Osteocyte (in vitro differentiated cells): ENCODE data around the gene STXBP6. TPM values are rescaled to one million over a fixed set of nuclear protein-coding genes. Genes with fewer than 3 reads are reported as not detected.

Experiments
- DNase-seq: peaks from one replicate; pipeline ENCODE4 v3.0.0; 2021; ENCODE audit warnings: mixed read lengths; ENCODE audit not compliant: unreplicated experiment; ENCODE audit errors: extremely low spot score
- H3K27ac Mint-ChIP-seq: one replicate; pipeline ENCODE4 v1.8.0; 2021; ENCODE audit warnings: mild to moderate bottlenecking, mixed read lengths; ENCODE audit not compliant: unreplicated experiment
- H3K27me3 Mint-ChIP-seq: one replicate; pipeline ENCODE4 v1.8.0; 2021; ENCODE audit warnings: mixed read lengths; ENCODE audit not compliant: unreplicated experiment
- H3K36me3 Mint-ChIP-seq: one replicate; pipeline ENCODE4 v1.8.0; 2021; ENCODE audit warnings: mixed read lengths; ENCODE audit not compliant: unreplicated experiment
- H3K4me1 Mint-ChIP-seq: one replicate; pipeline ENCODE4 v1.8.0; 2021; ENCODE audit warnings: mixed read lengths; ENCODE audit not compliant: unreplicated experiment
- H3K4me3 Mint-ChIP-seq: one replicate; pipeline ENCODE4 v1.8.0; 2021; ENCODE audit warnings: mild to moderate bottlenecking, moderate library complexity, mixed read lengths; ENCODE audit not compliant: unreplicated experiment
- H3K9me3 Mint-ChIP-seq: one replicate; pipeline ENCODE4 v1.8.0; 2021; ENCODE audit warnings: mixed read lengths; ENCODE audit not compliant: unreplicated experiment
- total RNA-seq: library from RNA; stranded (reverse); gene quantifications from 2 replicates; pipeline ENCODE4 v1.2.1, GENCODE V29; 2021
- TF ChIP-seq, protein P1 (sequence below): fragments of 200-600 bp; sonication (generic); IDR thresholded peaks from 2 replicates; pipeline ENCODE4 v1.5.0; 2021; ENCODE audit warnings: antibody characterized with exemption, mild to moderate bottlenecking, moderate library complexity

The STXBP6 gene
- total RNA-seq, 1 donor from 2014 or later: 6.4 TPM

DNA sequence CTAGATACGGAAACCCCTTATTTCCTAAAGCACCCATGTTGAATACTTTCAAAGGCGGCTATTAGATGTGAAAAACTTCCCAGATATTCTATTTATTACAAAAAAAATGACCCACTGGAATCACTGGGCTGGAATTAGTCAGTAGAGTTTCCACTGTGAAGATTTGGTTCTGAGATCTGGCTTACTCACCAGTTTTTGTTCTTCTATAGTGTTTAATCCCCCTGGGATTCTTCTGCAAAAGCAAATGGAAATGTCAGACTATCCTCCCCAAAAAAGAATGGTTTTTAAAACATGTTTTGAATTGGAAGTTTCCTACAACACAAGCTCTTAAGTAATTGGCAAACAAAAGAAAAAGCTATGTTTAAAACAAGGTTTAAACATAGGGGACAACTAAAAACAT lies 166.4 kb downstream of the STXBP6 start:
- Mint-ChIP-seq H3K9me3 (no peaks in the 10 kb centered on the region), H3K4me3 (no peak overlapping the region), H3K4me1 (peaks cover 59% of the 10 kb centered on the region), H3K36me3 (no peaks in the 10 kb centered on the region), H3K27ac (peak overlapping the region; percentile 72), H3K27me3 (peaks cover 2% of the 10 kb centered on the region)
- TF ChIP-seq, protein P1, sequence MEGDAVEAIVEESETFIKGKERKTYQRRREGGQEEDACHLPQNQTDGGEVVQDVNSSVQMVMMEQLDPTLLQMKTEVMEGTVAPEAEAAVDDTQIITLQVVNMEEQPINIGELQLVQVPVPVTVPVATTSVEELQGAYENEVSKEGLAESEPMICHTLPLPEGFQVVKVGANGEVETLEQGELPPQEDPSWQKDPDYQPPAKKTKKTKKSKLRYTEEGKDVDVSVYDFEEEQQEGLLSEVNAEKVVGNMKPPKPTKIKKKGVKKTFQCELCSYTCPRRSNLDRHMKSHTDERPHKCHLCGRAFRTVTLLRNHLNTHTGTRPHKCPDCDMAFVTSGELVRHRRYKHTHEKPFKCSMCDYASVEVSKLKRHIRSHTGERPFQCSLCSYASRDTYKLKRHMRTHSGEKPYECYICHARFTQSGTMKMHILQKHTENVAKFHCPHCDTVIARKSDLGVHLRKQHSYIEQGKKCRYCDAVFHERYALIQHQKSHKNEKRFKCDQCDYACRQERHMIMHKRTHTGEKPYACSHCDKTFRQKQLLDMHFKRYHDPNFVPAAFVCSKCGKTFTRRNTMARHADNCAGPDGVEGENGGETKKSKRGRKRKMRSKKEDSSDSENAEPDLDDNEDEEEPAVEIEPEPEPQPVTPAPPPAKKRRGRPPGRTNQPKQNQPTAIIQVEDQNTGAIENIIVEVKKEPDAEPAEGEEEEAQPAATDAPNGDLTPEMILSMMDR: no peak
- no peak for DNase-seq

DNA sequence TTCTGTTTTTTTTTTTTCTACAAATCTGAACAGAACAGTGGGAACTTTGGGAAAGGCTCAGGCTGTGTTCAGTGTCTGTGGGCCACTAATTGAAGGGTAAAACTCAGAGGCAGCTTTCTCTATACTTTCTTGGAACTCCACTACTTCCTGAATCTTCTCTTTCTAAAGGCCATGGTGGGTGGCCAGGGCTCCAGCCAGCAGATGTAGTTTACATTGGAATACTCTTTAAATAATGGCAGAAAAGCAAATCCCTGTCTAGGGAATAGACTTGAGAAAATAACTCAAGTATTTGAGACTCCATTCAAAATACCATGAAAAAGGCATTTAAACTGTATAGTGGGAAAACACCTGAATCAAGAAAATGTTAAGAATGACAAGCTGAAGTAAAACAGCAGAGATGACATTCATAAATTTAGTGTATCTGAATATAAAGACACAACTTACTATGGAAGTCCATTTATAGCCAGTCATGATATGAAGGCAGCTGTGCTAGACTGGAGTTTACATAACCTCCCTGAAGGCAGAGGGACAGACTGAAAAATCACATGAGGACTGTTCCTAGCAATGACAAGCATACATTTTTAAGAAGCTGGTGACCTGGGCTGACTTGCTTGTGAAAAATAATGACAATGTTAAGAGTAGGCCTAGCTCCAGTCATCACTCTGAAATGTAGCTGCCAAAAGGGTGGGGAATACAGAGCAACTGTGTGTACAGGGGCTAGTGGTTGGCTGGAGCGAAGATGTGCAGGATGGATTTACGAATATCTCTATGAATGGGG lies 168.6 kb downstream of the STXBP6 start:
- TF ChIP-seq, protein P1: no peak
- Mint-ChIP-seq H3K27ac (peak overlapping the region; percentile 92), H3K27me3 (no peaks in the 10 kb centered on the region), H3K4me1 (peaks cover 57% of the 10 kb centered on the region), H3K36me3 (no peaks in the 10 kb centered on the region), H3K4me3 (no peak overlapping the region), H3K9me3 (no peaks in the 10 kb centered on the region)
- no peak for DNase-seq

DNA sequence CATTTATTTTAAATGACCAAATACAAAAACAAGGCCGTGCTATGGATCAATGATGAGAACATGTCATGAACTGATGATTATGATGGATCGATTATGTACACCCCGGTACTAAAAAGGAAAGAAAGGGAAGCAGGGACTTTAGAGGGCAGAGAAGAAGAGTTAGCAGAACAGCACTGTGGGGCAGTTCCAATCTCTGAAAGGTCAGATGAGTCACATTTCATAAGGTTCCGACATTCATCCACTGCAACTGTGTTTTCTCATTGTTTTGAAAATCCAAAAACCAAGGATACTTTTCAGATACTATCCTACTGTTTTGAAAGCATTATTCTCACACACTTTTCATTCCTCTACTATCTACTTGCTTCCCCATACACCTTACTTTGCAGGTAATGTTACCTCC lies 169.3 kb downstream of the STXBP6 start:
- Mint-ChIP-seq H3K9me3 (no peaks in the 10 kb centered on the region), H3K36me3 (no peaks in the 10 kb centered on the region), H3K4me1 (peaks cover 63% of the 10 kb centered on the region), H3K27ac (peak overlapping the region; percentile 92), H3K27me3 (no peaks in the 10 kb centered on the region), H3K4me3 (peak overlapping the region; percentile 2)
- TF ChIP-seq, protein P1: no peak
- no peak for DNase-seq

DNA sequence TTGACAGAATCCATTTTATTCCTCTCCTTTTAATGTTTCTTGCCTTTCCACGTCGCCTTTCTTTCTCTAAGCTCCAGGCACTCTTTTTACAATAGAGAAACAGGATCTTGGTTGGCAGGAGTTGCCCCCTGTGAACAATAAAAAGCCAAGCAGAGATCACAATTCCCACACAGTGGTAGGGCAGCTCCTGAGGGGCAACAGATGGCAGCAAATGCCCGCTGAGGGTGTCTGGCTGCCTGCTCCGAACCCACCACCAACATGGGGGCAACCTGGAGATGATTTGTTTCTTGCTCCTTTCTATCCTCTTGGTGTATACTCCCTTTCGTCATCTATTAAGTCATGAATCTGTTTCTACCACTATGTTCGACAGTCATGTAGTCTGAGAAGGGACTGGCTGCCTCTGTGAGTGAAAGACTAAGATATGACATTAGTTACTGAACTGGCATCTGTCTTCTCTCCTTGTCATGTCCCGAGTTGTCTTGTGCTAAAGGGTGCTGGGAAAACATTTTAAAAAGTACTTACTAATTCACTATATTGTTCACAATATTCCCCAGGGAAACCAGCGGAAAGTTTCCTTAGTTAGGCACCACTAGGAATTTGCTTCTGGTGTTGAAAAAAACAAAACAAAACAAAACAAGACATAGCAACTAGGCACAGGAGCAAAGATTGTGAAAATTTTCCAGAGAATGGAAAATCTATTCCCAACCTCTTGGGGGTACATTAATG lies 170.1 kb downstream of the STXBP6 start:
- H3K27me3 Mint-ChIP-seq: no peaks in the 10 kb centered on the region
- DNase-seq: no peak
- H3K9me3 Mint-ChIP-seq: no peaks in the 10 kb centered on the region
- H3K36me3 Mint-ChIP-seq: no peaks in the 10 kb centered on the region
- no peak overlapping the region for H3K4me3 Mint-ChIP-seq
- peak overlapping the region; percentile 92 for H3K27ac Mint-ChIP-seq
- TF ChIP-seq, protein P1: no peak
- peaks cover 71% of the 10 kb centered on the region for H3K4me1 Mint-ChIP-seq

DNA sequence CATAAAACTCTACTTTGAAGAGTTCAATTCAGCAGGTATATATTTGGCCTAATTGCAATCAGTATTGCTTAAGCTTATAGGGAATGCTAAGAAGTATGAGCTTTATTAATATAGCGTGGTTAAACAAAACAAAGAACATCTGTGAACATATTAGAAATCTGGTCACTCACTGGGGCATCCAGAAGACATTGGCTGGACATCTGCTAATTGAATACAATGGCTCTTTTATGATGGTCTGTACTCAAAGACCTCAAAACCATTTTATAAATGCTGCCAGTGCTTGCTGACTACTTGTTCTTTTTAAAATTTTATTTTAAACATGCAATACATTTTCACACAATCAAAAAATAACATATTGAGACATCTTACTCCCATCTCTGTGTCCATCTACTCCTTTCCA lies 173.0 kb downstream of the STXBP6 start:
- Mint-ChIP-seq H3K4me1 (peaks cover 53% of the 10 kb centered on the region), H3K36me3 (no peaks in the 10 kb centered on the region), H3K27ac (no peak overlapping the region), H3K9me3 (no peaks in the 10 kb centered on the region), H3K4me3 (no peak overlapping the region), H3K27me3 (no peaks in the 10 kb centered on the region)
- DNase-seq: no peak
- TF ChIP-seq, protein P1: no peak
